ENCODE results near the gene PEF1. TPM values are rescaled to one million over a fixed set of nuclear protein-coding genes. Genes with fewer than 3 reads are reported as not detected.

The PEF1 gene
- total RNA-seq, 2 donors from 2014 or later: 32.7 to 51.5 TPM

GRCh38 chr1:31677949-31678348 is 33.3 kb upstream of the PEF1 start:
- Mint-ChIP-seq H3K27me3 (peaks cover 4% of the 10 kb centered on the region), H3K4me3 (no peak overlapping the region), H3K4me1 (no peaks in the 10 kb centered on the region), H3K27ac (no peak overlapping the region), H3K36me3 (ENCODE audit: low read depth) (no peaks in the 10 kb centered on the region), H3K9me3 (no peaks in the 10 kb centered on the region)
- no peak for ATAC-seq (replicated peaks)

- Mint-ChIP-seq H3K4me1 (no peaks in the 10 kb centered on the region), H3K9me3 (no peaks in the 10 kb centered on the region), H3K4me3 (no peak overlapping the region), H3K27me3 (peaks cover 4% of the 10 kb centered on the region), H3K36me3 (ENCODE audit: low read depth) (no peaks in the 10 kb centered on the region), H3K27ac (no peak overlapping the region)
- ATAC-seq (replicated peaks): no peak
Measured at GRCh38 chr1:31677401-31677800, 32.7 kb upstream of the PEF1 start.

GRCh38 chr1:31675756-31676155 is 31.1 kb upstream of the PEF1 start:
- no peak for ATAC-seq (replicated peaks)
- no peak overlapping the region for H3K4me3 Mint-ChIP-seq
- no peaks in the 10 kb centered on the region for H3K36me3 Mint-ChIP-seq (ENCODE audit: low read depth)
- no peaks in the 10 kb centered on the region for H3K9me3 Mint-ChIP-seq
- no peak overlapping the region for H3K27ac Mint-ChIP-seq
- H3K4me1 Mint-ChIP-seq: no peaks in the 10 kb centered on the region
- H3K27me3 Mint-ChIP-seq: peaks cover 11% of the 10 kb centered on the region

- H3K4me1 Mint-ChIP-seq: peaks cover 3% of the 10 kb centered on the region
- no peak overlapping the region for H3K4me3 Mint-ChIP-seq
- no peak for ATAC-seq (replicated peaks)
- no peaks in the 10 kb centered on the region for H3K36me3 Mint-ChIP-seq (ENCODE audit: low read depth)
- no peak overlapping the region for H3K27ac Mint-ChIP-seq
- H3K27me3 Mint-ChIP-seq: peaks cover 14% of the 10 kb centered on the region
- H3K9me3 Mint-ChIP-seq: no peaks in the 10 kb centered on the region
Measured at GRCh38 chr1:31675161-31675560, 30.5 kb upstream of the PEF1 start.

GRCh38 chr1:31674626-31675025 is 29.9 kb upstream of the PEF1 start:
- H3K4me1 Mint-ChIP-seq: peaks cover 6% of the 10 kb centered on the region
- no peaks in the 10 kb centered on the region for H3K9me3 Mint-ChIP-seq
- H3K36me3 Mint-ChIP-seq (ENCODE audit: low read depth): no peaks in the 10 kb centered on the region
- no peak for ATAC-seq (replicated peaks)
- no peak overlapping the region for H3K4me3 Mint-ChIP-seq
- H3K27ac Mint-ChIP-seq: no peak overlapping the region
- peaks cover 16% of the 10 kb centered on the region for H3K27me3 Mint-ChIP-seq

GRCh38 chr1:31673433-31673832 is 28.8 kb upstream of the PEF1 start:
- Mint-ChIP-seq H3K36me3 (ENCODE audit: low read depth) (no peaks in the 10 kb centered on the region), H3K27me3 (peaks cover 25% of the 10 kb centered on the region), H3K27ac (no peak overlapping the region), H3K9me3 (no peaks in the 10 kb centered on the region), H3K4me1 (peaks cover 6% of the 10 kb centered on the region), H3K4me3 (no peak overlapping the region)
- no peak for ATAC-seq (replicated peaks)

- H3K4me3 Mint-ChIP-seq: no peak overlapping the region
- peaks cover 6% of the 10 kb centered on the region for H3K4me1 Mint-ChIP-seq
- no peak for ATAC-seq (replicated peaks)
- H3K27ac Mint-ChIP-seq: no peak overlapping the region
- H3K36me3 Mint-ChIP-seq (ENCODE audit: low read depth): no peaks in the 10 kb centered on the region
- no peaks in the 10 kb centered on the region for H3K9me3 Mint-ChIP-seq
- H3K27me3 Mint-ChIP-seq: peaks cover 25% of the 10 kb centered on the region
Measured at GRCh38 chr1:31672986-31673385, 28.3 kb upstream of the PEF1 start.

- Mint-ChIP-seq H3K4me1 (peaks cover 6% of the 10 kb centered on the region), H3K27me3 (peaks cover 25% of the 10 kb centered on the region), H3K9me3 (no peaks in the 10 kb centered on the region), H3K27ac (no peak overlapping the region), H3K4me3 (no peak overlapping the region), H3K36me3 (ENCODE audit: low read depth) (no peaks in the 10 kb centered on the region)
- ATAC-seq (replicated peaks): no peak
Measured at GRCh38 chr1:31671561-31672201, 27.0 kb upstream of the PEF1 start.

GRCh38 chr1:31671147-31671546 is 26.5 kb upstream of the PEF1 start:
- Mint-ChIP-seq H3K27ac (no peak overlapping the region), H3K4me1 (peaks cover 6% of the 10 kb centered on the region), H3K9me3 (no peaks in the 10 kb centered on the region), H3K36me3 (ENCODE audit: low read depth) (no peaks in the 10 kb centered on the region), H3K27me3 (peaks cover 25% of the 10 kb centered on the region), H3K4me3 (no peak overlapping the region)
- no peak for ATAC-seq (replicated peaks)

GRCh38 chr1:31670593-31670964 is 25.9 kb upstream of the PEF1 start:
- H3K36me3 Mint-ChIP-seq (ENCODE audit: low read depth): no peaks in the 10 kb centered on the region
- H3K4me3 Mint-ChIP-seq: peak overlapping the region; percentile 46
- no peaks in the 10 kb centered on the region for H3K9me3 Mint-ChIP-seq
- peak overlapping the region; percentile 9 for H3K27ac Mint-ChIP-seq
- H3K4me1 Mint-ChIP-seq: peaks cover 6% of the 10 kb centered on the region
- ATAC-seq (replicated peaks): no peak
- H3K27me3 Mint-ChIP-seq: peaks cover 25% of the 10 kb centered on the region

GRCh38 chr1:31669786-31670592 is 25.3 kb upstream of the PEF1 start:
- Mint-ChIP-seq H3K9me3 (no peaks in the 10 kb centered on the region), H3K27ac (peak overlapping the region; percentile 9), H3K36me3 (ENCODE audit: low read depth) (no peaks in the 10 kb centered on the region), H3K27me3 (peaks cover 21% of the 10 kb centered on the region), H3K4me1 (peaks cover 6% of the 10 kb centered on the region), H3K4me3 (peak overlapping the region; percentile 46)
- peak; percentile 23 for ATAC-seq (replicated peaks)

- Mint-ChIP-seq H3K9me3 (no peaks in the 10 kb centered on the region), H3K4me3 (no peak overlapping the region), H3K36me3 (ENCODE audit: low read depth) (no peaks in the 10 kb centered on the region), H3K4me1 (peaks cover 6% of the 10 kb centered on the region), H3K27ac (no peak overlapping the region), H3K27me3 (peaks cover 21% of the 10 kb centered on the region)
- ATAC-seq (replicated peaks): no peak
Measured at GRCh38 chr1:31669433-31669785, 24.7 kb upstream of the PEF1 start.

GRCh38 chr1:31668303-31668883 is 23.7 kb upstream of the PEF1 start:
- Mint-ChIP-seq H3K27ac (no peak overlapping the region), H3K9me3 (no peaks in the 10 kb centered on the region), H3K4me3 (no peak overlapping the region), H3K27me3 (peaks cover 21% of the 10 kb centered on the region), H3K4me1 (peaks cover 6% of the 10 kb centered on the region), H3K36me3 (ENCODE audit: low read depth) (no peaks in the 10 kb centered on the region)
- ATAC-seq (replicated peaks): no peak

GRCh38 chr1:31667065-31667785 is 22.5 kb upstream of the PEF1 start:
- no peak for ATAC-seq (replicated peaks)
- Mint-ChIP-seq H3K9me3 (no peaks in the 10 kb centered on the region), H3K4me1 (peaks cover 6% of the 10 kb centered on the region), H3K4me3 (no peak overlapping the region), H3K27ac (no peak overlapping the region), H3K27me3 (peaks cover 21% of the 10 kb centered on the region), H3K36me3 (ENCODE audit: low read depth) (no peaks in the 10 kb centered on the region)

Measured in activated T-helper 17 cell treated with anti-CD3 and anti-CD28 coated beads, Interleukin-2, amount 50 U/mL, for 72 hours (primary cell).